K562 (cell line): ENCODE results near the gene PIGM. TPM values are rescaled to one million over a fixed set of nuclear protein-coding genes. Genes with fewer than 3 reads are reported as not detected.

Experiments used
- ATAC-seq: fragments of 200-7000 bp; cut with Tn5 transposase; 3 replicates; pipeline ENCODE4 v1.9.1; 2020; ENCODE audit warnings: moderate library complexity
- BruUV-seq: library from RNA; stranded (reverse); fragments of 400-500 nt; replicated peaks from 2 replicates; lab custom pipeline; 2021; lab: Mats Ljungman, UMichigan
- CTCF ChIA-PET: fragments of 300-600 bp; formaldehyde crosslinking; extraction: SDS; loops from one replicate; lab custom pipeline; 2021; ENCODE audit warnings: low intra/inter-chr PET ratio; lab: Yijun Ruan, JAX
- POLR2A ChIA-PET: fragments of 300-600, 350-650 bp; sonication (Branson Sonifier 250); formaldehyde crosslinking; extraction: SDS; loops from one replicate; lab custom pipeline; 2021; ENCODE audit warnings: antibody characterized with exemption, inconsistent platforms; lab: Yijun Ruan, JAX
- DNase-seq, 4 experiments: peaks; one replicate each; pipeline versions ENCODE4 v3.0.0 to v3.0.0-alpha.2; 2011 to 2018; ENCODE audit warnings: low spot score in 3 of 4, mixed read lengths in 3 of 4; ENCODE audit errors: extremely low read depth in 1 of 4
- FAIRE-seq: peaks from 2 replicates; lab custom pipeline; 2011; peaks lifted over from hg19 to GRCh38; lab: Jason Lieb, UNC
- H2AFZ ChIP-seq: 2 replicates; pipeline ENCODE4 v1.6.0; 2011; ENCODE audit warnings: low read depth, low read length, control low read depth, inconsistent platforms
- H3K27ac ChIP-seq: fragments of 200-600 bp; 3 replicates; pipeline ENCODE4 v1.8.0; 2011; ENCODE audit warnings: low read depth, mild to moderate bottlenecking, control low read depth, inconsistent platforms, low read length, moderate library complexity, mixed read lengths; ENCODE audit errors: extremely low read depth
- H3K27me3 ChIP-seq, 2 experiments: fragments of 300-600 bp in 1 of 2; 2 replicates in 1 of 2; 3 replicates in 1 of 2; pipeline versions ENCODE4 v1.6.0 to v1.8.0; 2011; ENCODE audit warnings: inconsistent platforms in 2 of 2, low read length in 2 of 2, mild to moderate bottlenecking in 1 of 2, mixed read lengths in 1 of 2, moderate library complexity in 1 of 2; ENCODE audit not compliant: control insufficient read depth in 2 of 2, insufficient read depth in 2 of 2
- H3K36me3 ChIP-seq: fragments of 300-600 bp; 3 replicates; pipeline ENCODE4 v1.8.0; 2011; ENCODE audit warnings: mild to moderate bottlenecking, low read length, inconsistent platforms; ENCODE audit not compliant: control insufficient read depth, insufficient read depth
- H3K4me1 ChIP-seq, 2 experiments: fragments of 200-600 bp in 1 of 2; replicated peaks in 1 of 2; 2 replicates in 1 of 2; 3 replicates in 1 of 2; pipeline versions ENCODE4 v1.5.1 to v1.8.0; 2011; ENCODE audit warnings: inconsistent platforms in 2 of 2, low read length in 2 of 2, mild to moderate bottlenecking in 1 of 2, mixed read lengths in 1 of 2, moderate library complexity in 1 of 2; ENCODE audit not compliant: control insufficient read depth in 2 of 2, insufficient read depth in 2 of 2
- H3K4me2 ChIP-seq: 2 replicates; pipeline ENCODE4 v1.6.1; 2011; ENCODE audit warnings: low read length, control low read depth, inconsistent platforms, mixed read lengths; ENCODE audit not compliant: insufficient read depth
- H3K4me3 ChIP-seq: fragments of 200-600 bp; sonication (generic), shearing (Covaris generic); 2 replicates; pipeline ENCODE4 v1.5.1; 2016; ENCODE audit warnings: control low read depth, inconsistent platforms
- H3K79me2 ChIP-seq: fragments of 200-600 bp; 3 replicates; pipeline ENCODE4 v1.8.0; 2011; ENCODE audit warnings: low read length, inconsistent platforms; ENCODE audit not compliant: control insufficient read depth, insufficient read depth
- H3K9ac ChIP-seq, 2 experiments: 2 replicates each; pipeline versions ENCODE4 v1.6.0 to v1.6.1; 2011; ENCODE audit warnings: low read depth in 2 of 2, low read length in 2 of 2, control low read depth in 1 of 2, inconsistent platforms in 1 of 2, mild to moderate bottlenecking in 1 of 2, mixed read lengths in 1 of 2; ENCODE audit not compliant: insufficient read depth in 1 of 2
- H3K9me1 ChIP-seq: one replicate; pipeline ENCODE4 v1.6.0; 2011; ENCODE audit warnings: inconsistent platforms, mild to moderate bottlenecking, low read length, moderate library complexity; ENCODE audit not compliant: control insufficient read depth, insufficient read depth
- H3K9me3 ChIP-seq: replicated peaks from 2 replicates; pipeline ENCODE4 v1.5.1; 2011; ENCODE audit warnings: low read depth, low read length, inconsistent platforms; ENCODE audit not compliant: control insufficient read depth, insufficient read depth
- H4K20me1 ChIP-seq: replicated peaks from 2 replicates; pipeline ENCODE4 v1.6.1; 2011; ENCODE audit warnings: low read length, inconsistent platforms, mixed read lengths; ENCODE audit not compliant: control insufficient read depth, insufficient read depth
- ASH1L ChIP-seq: fragments of 450-650 bp; IDR thresholded peaks from 2 replicates; pipeline ENCODE4 v1.6.1; 2018; ENCODE audit warnings: borderline replicate concordance, mild to moderate bottlenecking, low read depth; ENCODE audit not compliant: partially characterized antibody
- FOXM1 ChIP-seq, 2 experiments: fragments of 450-650 bp in 1 of 2; sonication (generic) in 1 of 2; formaldehyde crosslinking in 1 of 2; IDR thresholded peaks; 2 replicates each; pipeline versions ENCODE4 v1.6.1 to v1.9.0; 2017 to 2022; ENCODE audit warnings: low read depth in 2 of 2, mild to moderate bottlenecking in 2 of 2, missing genetic modification reagents in 1 of 2, moderate library complexity in 1 of 2
- GABPA ChIP-seq: fragments of 200-800 bp; sonication (Bioruptor generic); conservative IDR thresholded peaks from 2 replicates; pipeline ENCODE4 v1.6.1; 2016; ENCODE audit warnings: low read depth, missing genetic modification characterization, missing compliant biosample characterization
- POLR2A ChIP-seq: fragments of 450-650 bp; conservative IDR thresholded peaks from 2 replicates; pipeline ENCODE4 v1.6.1; 2016
- SMARCA4 ChIP-seq: fragments of 450-650 bp; IDR thresholded peaks from 2 replicates; pipeline ENCODE4 v1.6.1; 2016
- SREBF1 ChIP-seq: fragments of 150-350 bp; IDR thresholded peaks from 2 replicates; pipeline ENCODE4 v1.6.1; 2014; ENCODE audit warnings: antibody characterized with exemption, low read depth, low read length, borderline replicate concordance
- TAF1 ChIP-seq: IDR thresholded peaks from 2 replicates; pipeline ENCODE4 v1.6.1; 2011; ENCODE audit warnings: mild to moderate bottlenecking, low read length, moderate library complexity; ENCODE audit not compliant: insufficient read depth, control insufficient read depth, severe bottlenecking; ENCODE audit errors: extremely low read depth
- TBL1XR1 ChIP-seq, 2 experiments: IDR thresholded peaks; 2 replicates each; pipeline ENCODE4 v1.6.1; 2012; ENCODE audit warnings: improper control_type of control experiment in 2 of 2, low read length in 2 of 2, mild to moderate bottlenecking in 1 of 2
- YBX1 ChIP-seq: fragments of 450-650 bp; IDR thresholded peaks from 2 replicates; pipeline ENCODE4 v1.7.1; 2016; ENCODE audit warnings: mild to moderate bottlenecking
- ZNF212 ChIP-seq: fragments of 450-650 bp; formaldehyde crosslinking; IDR thresholded peaks from 2 replicates; pipeline ENCODE4 v1.4.0; 2020; ENCODE audit warnings: mild to moderate bottlenecking
- ZNF77 ChIP-seq: fragments of 250-450 bp; sonication (Bioruptor Pico); IDR thresholded peaks from 2 replicates; pipeline ENCODE4 v1.5.0; 2020
- WGBS: fragments of 100-300 bp; shearing (Covaris generic); methylation state at CpG from one replicate; pipeline ENCODE4 v1.1.6; 2016; ENCODE audit warnings: low coverage, mixed read lengths; ENCODE audit not compliant: insufficient coverage; ENCODE audit errors: missing lambda C conversion rate; 5-methylcytosine and 5-hydroxymethylcytosine counted together
- in situ Hi-C: fragments of 300-500 bp; cut with MboI; formaldehyde crosslinking; loops from 4 replicates; pipeline ENCODE4 v1.15.0; 2018; ENCODE audit warnings: inconsistent platforms, mixed read lengths
- intact Hi-C: fragments of 100-400 bp; cut with micrococcal nuclease; formaldehyde crosslinking; loops from 2 replicates; pipeline ENCODE4 v1.14.2; 2022
- polyA plus RNA-seq, 8 experiments: library from polyadenylated mRNA; depleted of rRNA in 4 of 8; stranded (reverse) in 5 of 8; unstranded in 3 of 8; fragments of >200 nt; fragmentation: Nextera tagmentation in 2 of 8; fragmentation: Illumina TruSeq in 1 of 8; extraction: Ambion mirVana in 2 of 8; extraction: Trizol in 1 of 8; gene quantifications; 2 replicates each; pipeline versions ENCODE4 v1.2.1 to v1.2.3, GENCODE V29; 2011 to 2014; ENCODE audit warnings: inconsistent platforms in 1 of 8, missing spikeins in 1 of 8
- total RNA-seq, 7 experiments: library from RNA; depleted of rRNA in 6 of 7; stranded (reverse); fragments of >200 nt in 6 of 7; fragmentation: Illumina TruSeq in 2 of 7; extraction: Trizol in 2 of 7; gene quantifications; 2 replicates each; pipeline versions ENCODE4 v1.2.1 to v1.2.3, GENCODE V29; 2011 to 2021; ENCODE audit warnings: low replicate concordance in 1 of 7
- TF ChIP-seq, protein P1 (sequence below): fragments of 250-450 bp; sonication (Bioruptor Pico); IDR thresholded peaks from 2 replicates; pipeline ENCODE4 v1.4.0; 2020
- TF ChIP-seq, protein P2 (sequence below): fragments of 200-800 bp; sonication (Bioruptor generic); IDR thresholded peaks from 2 replicates; pipeline ENCODE4 v1.6.1; 2016; ENCODE audit warnings: missing genetic modification characterization, missing compliant biosample characterization

The PIGM gene
- total and polyA plus RNA-seq, 9 of the 15 experiments (the other 6 are each of a cell fraction or from before 2014, with no cell fraction given): 2.6 to 6.7 (median 4.3) TPM

DNA sequence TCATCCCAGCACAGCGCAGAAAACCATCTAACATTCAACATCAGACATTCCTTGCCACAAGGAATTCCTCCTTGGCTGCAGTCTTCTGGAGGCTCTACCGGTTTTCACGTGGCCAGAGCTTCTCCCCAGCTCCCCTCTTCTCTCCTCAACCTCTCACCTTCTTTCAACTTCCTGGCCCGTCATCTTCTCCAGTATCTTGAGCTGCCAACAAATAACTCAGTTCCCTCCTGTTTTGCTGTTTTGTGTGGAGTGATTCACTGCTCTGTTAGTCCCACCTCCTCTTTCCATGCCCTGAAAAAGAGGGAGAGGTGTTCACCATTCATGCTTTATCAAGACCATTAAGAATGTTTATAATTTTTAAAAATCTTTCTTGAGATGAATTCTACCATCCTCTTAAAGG, 32.6 kb downstream of the PIGM start:
- CTCF ChIA-PET: no interaction called here
- H4K20me1 ChIP-seq: no peaks in the 10 kb centered on the region
- intact Hi-C loops: no loop called here
- TF ChIP-seq TAF1 (no peak), ZNF77 (no peak), TBL1XR1 (IDR thresholded peaks at IDR 0.05; ENCODE audit: low read length in 2 of 2) (no peak), GABPA (tag) (no peak), FOXM1 (IDR thresholded peaks at IDR 0.05; ENCODE audit: low read depth) (no peak), FOXM1 (CRISPR knock-in tag; IDR thresholded peaks at IDR 0.05; ENCODE audit: low read depth) (no peak), ASH1L (no peak), POLR2A (no peak), YBX1 (no peak), ZNF212 (CRISPR knock-in tag) (no peak), SMARCA4 (no peak), SREBF1 (no peak)
- TF ChIP-seq, protein P1, sequence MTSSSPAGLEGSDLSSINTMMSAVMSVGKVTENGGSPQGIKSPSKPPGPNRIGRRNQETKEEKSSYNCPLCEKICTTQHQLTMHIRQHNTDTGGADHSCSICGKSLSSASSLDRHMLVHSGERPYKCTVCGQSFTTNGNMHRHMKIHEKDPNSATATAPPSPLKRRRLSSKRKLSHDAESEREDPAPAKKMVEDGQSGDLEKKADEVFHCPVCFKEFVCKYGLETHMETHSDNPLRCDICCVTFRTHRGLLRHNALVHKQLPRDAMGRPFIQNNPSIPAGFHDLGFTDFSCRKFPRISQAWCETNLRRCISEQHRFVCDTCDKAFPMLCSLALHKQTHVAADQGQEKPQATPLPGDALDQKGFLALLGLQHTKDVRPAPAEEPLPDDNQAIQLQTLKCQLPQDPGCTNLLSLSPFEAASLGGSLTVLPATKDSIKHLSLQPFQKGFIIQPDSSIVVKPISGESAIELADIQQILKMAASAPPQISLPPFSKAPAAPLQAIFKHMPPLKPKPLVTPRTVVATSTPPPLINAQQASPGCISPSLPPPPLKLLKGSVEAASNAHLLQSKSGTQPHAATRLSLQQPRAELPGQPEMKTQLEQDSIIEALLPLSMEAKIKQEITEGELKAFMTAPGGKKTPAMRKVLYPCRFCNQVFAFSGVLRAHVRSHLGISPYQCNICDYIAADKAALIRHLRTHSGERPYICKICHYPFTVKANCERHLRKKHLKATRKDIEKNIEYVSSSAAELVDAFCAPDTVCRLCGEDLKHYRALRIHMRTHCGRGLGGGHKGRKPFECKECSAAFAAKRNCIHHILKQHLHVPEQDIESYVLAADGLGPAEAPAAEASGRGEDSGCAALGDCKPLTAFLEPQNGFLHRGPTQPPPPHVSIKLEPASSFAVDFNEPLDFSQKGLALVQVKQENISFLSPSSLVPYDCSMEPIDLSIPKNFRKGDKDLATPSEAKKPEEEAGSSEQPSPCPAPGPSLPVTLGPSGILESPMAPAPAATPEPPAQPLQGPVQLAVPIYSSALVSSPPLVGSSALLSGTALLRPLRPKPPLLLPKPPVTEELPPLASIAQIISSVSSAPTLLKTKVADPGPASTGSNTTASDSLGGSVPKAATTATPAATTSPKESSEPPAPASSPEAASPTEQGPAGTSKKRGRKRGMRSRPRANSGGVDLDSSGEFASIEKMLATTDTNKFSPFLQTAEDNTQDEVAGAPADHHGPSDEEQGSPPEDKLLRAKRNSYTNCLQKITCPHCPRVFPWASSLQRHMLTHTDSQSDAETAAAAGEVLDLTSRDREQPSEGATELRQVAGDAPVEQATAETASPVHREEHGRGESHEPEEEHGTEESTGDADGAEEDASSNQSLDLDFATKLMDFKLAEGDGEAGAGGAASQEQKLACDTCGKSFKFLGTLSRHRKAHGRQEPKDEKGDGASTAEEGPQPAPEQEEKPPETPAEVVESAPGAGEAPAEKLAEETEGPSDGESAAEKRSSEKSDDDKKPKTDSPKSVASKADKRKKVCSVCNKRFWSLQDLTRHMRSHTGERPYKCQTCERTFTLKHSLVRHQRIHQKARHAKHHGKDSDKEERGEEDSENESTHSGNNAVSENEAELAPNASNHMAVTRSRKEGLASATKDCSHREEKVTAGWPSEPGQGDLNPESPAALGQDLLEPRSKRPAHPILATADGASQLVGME: no peak
- TF ChIP-seq, protein P2, sequence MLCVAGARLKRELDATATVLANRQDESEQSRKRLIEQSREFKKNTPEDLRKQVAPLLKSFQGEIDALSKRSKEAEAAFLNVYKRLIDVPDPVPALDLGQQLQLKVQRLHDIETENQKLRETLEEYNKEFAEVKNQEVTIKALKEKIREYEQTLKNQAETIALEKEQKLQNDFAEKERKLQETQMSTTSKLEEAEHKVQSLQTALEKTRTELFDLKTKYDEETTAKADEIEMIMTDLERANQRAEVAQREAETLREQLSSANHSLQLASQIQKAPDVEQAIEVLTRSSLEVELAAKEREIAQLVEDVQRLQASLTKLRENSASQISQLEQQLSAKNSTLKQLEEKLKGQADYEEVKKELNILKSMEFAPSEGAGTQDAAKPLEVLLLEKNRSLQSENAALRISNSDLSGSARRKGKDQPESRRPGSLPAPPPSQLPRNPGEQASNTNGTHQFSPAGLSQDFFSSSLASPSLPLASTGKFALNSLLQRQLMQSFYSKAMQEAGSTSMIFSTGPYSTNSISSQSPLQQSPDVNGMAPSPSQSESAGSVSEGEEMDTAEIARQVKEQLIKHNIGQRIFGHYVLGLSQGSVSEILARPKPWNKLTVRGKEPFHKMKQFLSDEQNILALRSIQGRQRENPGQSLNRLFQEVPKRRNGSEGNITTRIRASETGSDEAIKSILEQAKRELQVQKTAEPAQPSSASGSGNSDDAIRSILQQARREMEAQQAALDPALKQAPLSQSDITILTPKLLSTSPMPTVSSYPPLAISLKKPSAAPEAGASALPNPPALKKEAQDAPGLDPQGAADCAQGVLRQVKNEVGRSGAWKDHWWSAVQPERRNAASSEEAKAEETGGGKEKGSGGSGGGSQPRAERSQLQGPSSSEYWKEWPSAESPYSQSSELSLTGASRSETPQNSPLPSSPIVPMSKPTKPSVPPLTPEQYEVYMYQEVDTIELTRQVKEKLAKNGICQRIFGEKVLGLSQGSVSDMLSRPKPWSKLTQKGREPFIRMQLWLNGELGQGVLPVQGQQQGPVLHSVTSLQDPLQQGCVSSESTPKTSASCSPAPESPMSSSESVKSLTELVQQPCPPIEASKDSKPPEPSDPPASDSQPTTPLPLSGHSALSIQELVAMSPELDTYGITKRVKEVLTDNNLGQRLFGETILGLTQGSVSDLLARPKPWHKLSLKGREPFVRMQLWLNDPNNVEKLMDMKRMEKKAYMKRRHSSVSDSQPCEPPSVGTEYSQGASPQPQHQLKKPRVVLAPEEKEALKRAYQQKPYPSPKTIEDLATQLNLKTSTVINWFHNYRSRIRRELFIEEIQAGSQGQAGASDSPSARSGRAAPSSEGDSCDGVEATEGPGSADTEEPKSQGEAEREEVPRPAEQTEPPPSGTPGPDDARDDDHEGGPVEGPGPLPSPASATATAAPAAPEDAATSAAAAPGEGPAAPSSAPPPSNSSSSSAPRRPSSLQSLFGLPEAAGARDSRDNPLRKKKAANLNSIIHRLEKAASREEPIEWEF (CRISPR knock-in tag): no peak

More for the DNA sequence above, 32.6 kb downstream of the PIGM start:
- no peak overlapping the region for H3K9ac ChIP-seq
- POLR2A ChIA-PET: interaction anchor here (0.6 kb wide), 1 partner anchor 216 kb away, joined by 5 read pairs; no protein-coding TSS in a partner anchor
- no peaks in the 10 kb centered on the region for H3K79me2 ChIP-seq
- H3K4me2 ChIP-seq: no peak overlapping the region
- in situ Hi-C loops: loop anchor here (25.0 kb wide), 1 partner anchor 812 kb away; no protein-coding TSS in a partner anchor
- H3K4me3 ChIP-seq: no peak overlapping the region
- no peaks in the 10 kb centered on the region for H3K4me1 ChIP-seq
- ATAC-seq (no peak), DNase-seq (no peak), FAIRE-seq (no peak)
- no peaks in the 10 kb centered on the region for H3K36me3 ChIP-seq
- H3K9me3 ChIP-seq: no peaks in the 10 kb centered on the region
- no TSS peak for BruUV-seq
- 0% methylated on average over 4 of the region's 4 CpGs for WGBS
- H2AFZ ChIP-seq: no peak overlapping the region
- peaks cover 0 to 6% of the 10 kb centered on the region in 2 experiments; a peak in 2 of 5 replicates for H3K27me3 ChIP-seq
- no peak overlapping the region for H3K27ac ChIP-seq
- H3K9me1 ChIP-seq: no peaks in the 10 kb centered on the region
